Fibroblast of skin of back (primary cell): ENCODE data around the gene DLG5.

ENCODE experiments used
- DNase-seq: peaks from one replicate; pipeline ENCODE4 v3.0.0-alpha.2; 2013

Gene DLG5

GRCh38 chr10:77912576-77912975 lies 14.0 kb downstream of the DLG5 start:
- no peak for DNase-seq

- DNase-seq, result no peak
These were observed 14.9 kb downstream of the DLG5 start for GRCh38 chr10:77911535-77912123.

GRCh38 chr10:77910524-77911145 lies 15.9 kb downstream of the DLG5 start:
- DNase-seq, result no peak

GRCh38 chr10:77909749-77910375 lies 16.7 kb downstream of the DLG5 start:
- peak; percentile 27 for DNase-seq

GRCh38 chr10:77909021-77909748 lies 17.4 kb downstream of the DLG5 start:
- no peak for DNase-seq

- DNase-seq, result no peak
These were observed 18.4 kb downstream of the DLG5 start for GRCh38 chr10:77907900-77908717.

- DNase-seq, result no peak
These were observed 19.1 kb downstream of the DLG5 start for GRCh38 chr10:77907462-77907861.

- no peak for DNase-seq
These were observed 19.6 kb downstream of the DLG5 start for GRCh38 chr10:77906951-77907421.

GRCh38 chr10:77905781-77906180 lies 20.8 kb downstream of the DLG5 start:
- DNase-seq, result no peak

GRCh38 chr10:77905086-77905748 lies 21.3 kb downstream of the DLG5 start:
- peak; percentile 18 for DNase-seq

- DNase-seq, result no peak
These were observed 22.3 kb downstream of the DLG5 start for GRCh38 chr10:77904100-77904840.

- DNase-seq, result no peak
These were observed 24.4 kb downstream of the DLG5 start for GRCh38 chr10:77902159-77902558.

- DNase-seq, result no peak
These were observed 24.8 kb downstream of the DLG5 start for GRCh38 chr10:77901743-77902142.

GRCh38 chr10:77899690-77900089 lies 26.9 kb downstream of the DLG5 start:
- DNase-seq, result no peak

- DNase-seq, result peak; percentile 74
These were observed 27.5 kb downstream of the DLG5 start for GRCh38 chr10:77899080-77899477.

GRCh38 chr10:77898323-77899079 lies 28.1 kb downstream of the DLG5 start:
- no peak for DNase-seq

- DNase-seq, result no peak
These were observed 30.5 kb downstream of the DLG5 start for GRCh38 chr10:77896058-77896457.

- DNase-seq, result no peak
These were observed 32.5 kb downstream of the DLG5 start for GRCh38 chr10:77894058-77894457.

GRCh38 chr10:77893386-77893785 lies 33.2 kb downstream of the DLG5 start:
- no peak for DNase-seq

- no peak for DNase-seq
These were observed 33.8 kb downstream of the DLG5 start for GRCh38 chr10:77892761-77893160.
